GM19240 (cell line): ENCODE results near the gene ACSF2.

ENCODE experiments used
- DNase-seq: peaks from one replicate; pipeline ENCODE4 v3.0.0; 2011; ENCODE audit warnings: low spot score; ENCODE audit not compliant: insufficient read length

ACSF2 gene

GRCh38 chr17:50440172-50440837 lies 14.3 kb downstream of the ACSF2 start:
- no peak for DNase-seq

- DNase-seq = no peak
Observed at GRCh38 chr17:50440838-50441829, 15.1 kb downstream of the ACSF2 start.

GRCh38 chr17:50443505-50443974 lies 17.5 kb downstream of the ACSF2 start:
- DNase-seq = no peak

GRCh38 chr17:50444841-50445715 lies 19.1 kb downstream of the ACSF2 start:
- DNase-seq = no peak

- DNase-seq = no peak
Observed at GRCh38 chr17:50445730-50446325, 19.8 kb downstream of the ACSF2 start.

- no peak for DNase-seq
Observed at GRCh38 chr17:50447870-50448595, 22.0 kb downstream of the ACSF2 start.

GRCh38 chr17:50448643-50449042 lies 22.6 kb downstream of the ACSF2 start:
- no peak for DNase-seq

GRCh38 chr17:50451943-50452629 lies 26.1 kb downstream of the ACSF2 start:
- no peak for DNase-seq

GRCh38 chr17:50452630-50453300 lies 26.7 kb downstream of the ACSF2 start:
- no peak for DNase-seq

GRCh38 chr17:50453901-50454300 lies 27.9 kb downstream of the ACSF2 start:
- DNase-seq = no peak

- DNase-seq = no peak
Observed at GRCh38 chr17:50457621-50458020, 31.6 kb downstream of the ACSF2 start.

- DNase-seq = no peak
Observed at GRCh38 chr17:50458270-50458669, 32.3 kb downstream of the ACSF2 start.

GRCh38 chr17:50458701-50459676 lies 33.0 kb downstream of the ACSF2 start:
- no peak for DNase-seq

GRCh38 chr17:50459756-50460155 lies 33.7 kb downstream of the ACSF2 start:
- DNase-seq = no peak

- no peak for DNase-seq
Observed at GRCh38 chr17:50460831-50461526, 35.0 kb downstream of the ACSF2 start.

- DNase-seq = no peak
Observed at GRCh38 chr17:50461550-50462132, 35.6 kb downstream of the ACSF2 start.

GRCh38 chr17:50462446-50462845 lies 36.4 kb downstream of the ACSF2 start:
- DNase-seq = no peak
